A549 (cell line): ENCODE data around the gene CD207.

Experiments
- CHD2 ChIP-seq: fragments of 150-350 bp; IDR thresholded peaks from 2 replicates; pipeline ENCODE4 v1.6.1; 2014; ENCODE audit warnings: low read length; ENCODE audit not compliant: partially characterized antibody
- FOSB ChIP-seq: fragments of 250-450 bp; sonication (Bioruptor Pico); IDR thresholded peaks from 2 replicates; pipeline ENCODE4 v1.5.0; 2020; ENCODE audit warnings: mild to moderate bottlenecking, moderate library complexity
- HDAC2 ChIP-seq: fragments of 200-600 bp; sonication (generic); IDR thresholded peaks from 2 replicates; pipeline ENCODE4 v1.6.1; 2016
- POLR2A ChIP-seq: IDR thresholded peaks from 2 replicates; pipeline ENCODE4 v1.6.1; 2012; ENCODE audit warnings: mild to moderate bottlenecking, low read length
- RCOR1 ChIP-seq: fragments of 150-350 bp; IDR thresholded peaks from 2 replicates; pipeline ENCODE4 v1.6.1; 2014; ENCODE audit warnings: antibody characterized with exemption, low read length, low read depth
- SMC3 ChIP-seq: fragments of >200 bp; sonication (Bioruptor Twin); formaldehyde crosslinking; IDR thresholded peaks from 3 replicates; pipeline ENCODE4 v1.6.1; 2018; ENCODE audit warnings: inconsistent platforms
- TF ChIP-seq, protein P1 (sequence below): fragments of 200-600 bp; sonication (generic); IDR thresholded peaks from 2 replicates; pipeline ENCODE4 v1.6.1; 2016; ENCODE audit warnings: antibody characterized with exemption, mild to moderate bottlenecking, moderate library complexity
- TF ChIP-seq, protein P2 (sequence below): fragments of >200 bp; sonication (Bioruptor Twin); formaldehyde crosslinking; IDR thresholded peaks from 3 replicates; pipeline ENCODE4 v1.6.1; 2016
- TF ChIP-seq, protein P3 (sequence below): fragments of >200 bp; sonication (Bioruptor Twin); formaldehyde crosslinking; IDR thresholded peaks from 3 replicates; pipeline ENCODE4 v1.5.1; 2016

DNA sequence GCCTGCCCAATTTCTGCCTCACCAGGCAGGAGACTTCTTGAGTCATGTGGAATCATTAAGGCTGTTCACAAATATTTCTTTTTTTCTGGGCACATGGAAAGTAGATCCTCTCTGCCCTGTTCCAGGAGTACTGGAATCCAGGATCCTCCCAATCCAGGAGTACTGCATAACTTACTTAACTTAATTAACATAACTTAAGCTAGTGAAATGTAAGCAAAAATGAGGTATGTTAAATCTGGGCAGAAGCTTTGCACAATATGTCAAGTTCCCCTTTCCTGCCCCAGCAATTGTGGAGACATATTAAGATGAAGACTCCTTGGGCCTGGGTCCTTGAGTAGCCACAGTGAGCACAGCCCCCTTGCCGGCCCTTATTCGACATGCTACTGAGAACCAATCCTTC is 3.2 kb downstream of the CD207 start:
- TF ChIP-seq SMC3 (no peak), FOSB (CRISPR knock-in tag) (no peak), RCOR1 (no peak), POLR2A (no peak), CHD2 (no peak), HDAC2 (no peak)
- TF ChIP-seq, protein P1, sequence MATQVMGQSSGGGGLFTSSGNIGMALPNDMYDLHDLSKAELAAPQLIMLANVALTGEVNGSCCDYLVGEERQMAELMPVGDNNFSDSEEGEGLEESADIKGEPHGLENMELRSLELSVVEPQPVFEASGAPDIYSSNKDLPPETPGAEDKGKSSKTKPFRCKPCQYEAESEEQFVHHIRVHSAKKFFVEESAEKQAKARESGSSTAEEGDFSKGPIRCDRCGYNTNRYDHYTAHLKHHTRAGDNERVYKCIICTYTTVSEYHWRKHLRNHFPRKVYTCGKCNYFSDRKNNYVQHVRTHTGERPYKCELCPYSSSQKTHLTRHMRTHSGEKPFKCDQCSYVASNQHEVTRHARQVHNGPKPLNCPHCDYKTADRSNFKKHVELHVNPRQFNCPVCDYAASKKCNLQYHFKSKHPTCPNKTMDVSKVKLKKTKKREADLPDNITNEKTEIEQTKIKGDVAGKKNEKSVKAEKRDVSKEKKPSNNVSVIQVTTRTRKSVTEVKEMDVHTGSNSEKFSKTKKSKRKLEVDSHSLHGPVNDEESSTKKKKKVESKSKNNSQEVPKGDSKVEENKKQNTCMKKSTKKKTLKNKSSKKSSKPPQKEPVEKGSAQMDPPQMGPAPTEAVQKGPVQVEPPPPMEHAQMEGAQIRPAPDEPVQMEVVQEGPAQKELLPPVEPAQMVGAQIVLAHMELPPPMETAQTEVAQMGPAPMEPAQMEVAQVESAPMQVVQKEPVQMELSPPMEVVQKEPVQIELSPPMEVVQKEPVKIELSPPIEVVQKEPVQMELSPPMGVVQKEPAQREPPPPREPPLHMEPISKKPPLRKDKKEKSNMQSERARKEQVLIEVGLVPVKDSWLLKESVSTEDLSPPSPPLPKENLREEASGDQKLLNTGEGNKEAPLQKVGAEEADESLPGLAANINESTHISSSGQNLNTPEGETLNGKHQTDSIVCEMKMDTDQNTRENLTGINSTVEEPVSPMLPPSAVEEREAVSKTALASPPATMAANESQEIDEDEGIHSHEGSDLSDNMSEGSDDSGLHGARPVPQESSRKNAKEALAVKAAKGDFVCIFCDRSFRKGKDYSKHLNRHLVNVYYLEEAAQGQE = no peak
- TF ChIP-seq, protein P2, sequence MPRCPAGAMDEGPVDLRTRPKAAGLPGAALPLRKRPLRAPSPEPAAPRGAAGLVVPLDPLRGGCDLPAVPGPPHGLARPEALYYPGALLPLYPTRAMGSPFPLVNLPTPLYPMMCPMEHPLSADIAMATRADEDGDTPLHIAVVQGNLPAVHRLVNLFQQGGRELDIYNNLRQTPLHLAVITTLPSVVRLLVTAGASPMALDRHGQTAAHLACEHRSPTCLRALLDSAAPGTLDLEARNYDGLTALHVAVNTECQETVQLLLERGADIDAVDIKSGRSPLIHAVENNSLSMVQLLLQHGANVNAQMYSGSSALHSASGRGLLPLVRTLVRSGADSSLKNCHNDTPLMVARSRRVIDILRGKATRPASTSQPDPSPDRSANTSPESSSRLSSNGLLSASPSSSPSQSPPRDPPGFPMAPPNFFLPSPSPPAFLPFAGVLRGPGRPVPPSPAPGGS = no peak
- TF ChIP-seq, protein P3, sequence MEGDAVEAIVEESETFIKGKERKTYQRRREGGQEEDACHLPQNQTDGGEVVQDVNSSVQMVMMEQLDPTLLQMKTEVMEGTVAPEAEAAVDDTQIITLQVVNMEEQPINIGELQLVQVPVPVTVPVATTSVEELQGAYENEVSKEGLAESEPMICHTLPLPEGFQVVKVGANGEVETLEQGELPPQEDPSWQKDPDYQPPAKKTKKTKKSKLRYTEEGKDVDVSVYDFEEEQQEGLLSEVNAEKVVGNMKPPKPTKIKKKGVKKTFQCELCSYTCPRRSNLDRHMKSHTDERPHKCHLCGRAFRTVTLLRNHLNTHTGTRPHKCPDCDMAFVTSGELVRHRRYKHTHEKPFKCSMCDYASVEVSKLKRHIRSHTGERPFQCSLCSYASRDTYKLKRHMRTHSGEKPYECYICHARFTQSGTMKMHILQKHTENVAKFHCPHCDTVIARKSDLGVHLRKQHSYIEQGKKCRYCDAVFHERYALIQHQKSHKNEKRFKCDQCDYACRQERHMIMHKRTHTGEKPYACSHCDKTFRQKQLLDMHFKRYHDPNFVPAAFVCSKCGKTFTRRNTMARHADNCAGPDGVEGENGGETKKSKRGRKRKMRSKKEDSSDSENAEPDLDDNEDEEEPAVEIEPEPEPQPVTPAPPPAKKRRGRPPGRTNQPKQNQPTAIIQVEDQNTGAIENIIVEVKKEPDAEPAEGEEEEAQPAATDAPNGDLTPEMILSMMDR = no peak
